ENCODE results near the gene RBPMS2.

GRCh38 chr15:64781299-64781698 lies 5.9 kb upstream of the RBPMS2 start:
- TF ChIP-seq CTCF (IDR thresholded peaks at IDR 0.05): no peak
- no peak for TF ChIP-seq POLR2A (IDR thresholded peaks at IDR 0.05)

All from uterus (tissue), 2 donors.